ENCODE results near the gene DNAH8.

Gene DNAH8, protein sequence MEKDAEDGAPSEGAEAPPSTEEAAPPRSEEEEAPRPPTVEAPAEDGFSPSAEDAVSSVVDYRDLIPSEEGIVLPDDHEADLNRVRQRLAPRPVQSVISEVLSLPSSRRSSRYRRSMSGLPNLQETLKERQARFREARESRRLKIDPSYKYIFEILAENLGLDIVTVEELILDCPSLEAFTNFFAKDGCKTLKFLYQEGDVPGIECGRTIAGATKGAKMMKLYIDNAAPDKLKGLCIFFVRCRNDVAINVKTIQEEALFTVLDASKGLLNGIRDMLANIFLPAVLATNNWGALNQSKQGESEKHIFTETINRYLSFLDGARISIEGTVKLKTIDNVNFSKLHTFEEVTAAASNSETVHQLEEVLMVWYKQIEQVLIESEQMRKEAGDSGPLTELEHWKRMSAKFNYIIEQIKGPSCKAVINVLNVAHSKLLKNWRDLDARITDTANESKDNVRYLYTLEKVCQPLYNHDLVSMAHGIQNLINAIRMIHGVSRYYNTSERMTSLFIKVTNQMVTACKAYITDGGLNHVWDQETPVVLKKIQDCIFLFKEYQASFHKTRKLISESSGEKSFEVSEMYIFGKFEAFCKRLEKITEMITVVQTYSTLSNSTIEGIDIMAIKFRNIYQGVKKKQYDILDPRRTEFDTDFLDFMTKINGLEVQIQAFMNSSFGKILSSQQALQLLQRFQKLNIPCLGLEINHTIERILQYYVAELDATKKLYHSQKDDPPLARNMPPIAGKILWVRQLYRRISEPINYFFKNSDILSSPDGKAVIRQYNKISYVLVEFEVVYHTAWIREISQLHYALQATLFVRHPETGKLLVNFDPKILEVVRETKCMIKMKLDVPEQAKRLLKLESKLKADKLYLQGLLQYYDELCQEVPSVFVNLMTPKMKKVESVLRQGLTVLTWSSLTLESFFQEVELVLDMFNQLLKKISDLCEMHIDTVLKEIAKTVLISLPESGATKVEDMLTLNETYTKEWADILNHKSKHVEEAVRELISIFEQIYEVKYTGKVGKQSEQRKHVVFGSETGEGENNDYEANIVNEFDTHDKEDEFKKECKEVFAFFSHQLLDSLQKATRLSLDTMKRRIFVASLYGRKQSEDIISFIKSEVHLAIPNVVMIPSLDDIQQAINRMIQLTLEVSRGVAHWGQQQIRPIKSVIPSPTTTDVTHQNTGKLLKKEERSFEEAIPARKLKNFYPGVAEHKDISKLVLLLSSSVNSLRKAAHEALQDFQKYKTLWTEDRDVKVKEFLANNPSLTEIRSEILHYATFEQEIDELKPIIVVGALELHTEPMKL (N-terminal part only)

DNA sequence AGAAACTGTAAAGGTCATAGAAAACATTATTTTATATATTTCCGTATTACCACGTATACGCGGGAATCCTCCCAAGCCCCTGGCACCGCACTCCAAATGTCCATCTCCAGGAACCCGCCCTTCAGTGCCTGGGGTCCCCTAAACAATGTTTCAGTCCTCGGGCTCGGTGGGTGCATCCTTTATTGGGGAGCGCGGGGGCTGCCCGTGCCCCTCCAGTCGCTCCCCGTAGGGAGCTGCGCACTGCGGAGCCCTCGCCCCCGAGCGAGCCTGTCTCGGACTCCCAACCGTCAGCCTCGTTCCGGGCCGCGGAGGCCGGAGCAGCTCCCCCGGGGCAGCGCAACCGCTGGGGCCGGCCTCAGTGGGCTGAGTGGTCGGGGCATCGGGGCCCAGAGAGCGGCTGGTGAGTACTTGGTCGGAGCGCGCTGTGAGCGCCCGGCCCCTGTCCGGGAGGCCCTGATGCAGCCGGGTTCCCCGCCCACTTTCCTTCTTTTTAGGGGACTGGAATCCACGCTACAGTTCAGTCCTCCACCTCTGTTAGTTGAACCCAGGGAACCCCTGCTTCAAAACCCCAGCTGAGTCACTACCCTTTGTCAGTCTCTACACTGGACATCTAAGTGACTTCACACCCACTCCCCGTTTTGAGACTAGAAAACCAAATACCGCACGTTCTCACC lies at the start of gene DNAH8:
TSS of gene DNAH8 (plus strand) at position 296 of the 674 bp plus-strand sequence. CDS start 7,499 bp downstream, outside the sequence.
- no peak for DNase-seq

DNA sequence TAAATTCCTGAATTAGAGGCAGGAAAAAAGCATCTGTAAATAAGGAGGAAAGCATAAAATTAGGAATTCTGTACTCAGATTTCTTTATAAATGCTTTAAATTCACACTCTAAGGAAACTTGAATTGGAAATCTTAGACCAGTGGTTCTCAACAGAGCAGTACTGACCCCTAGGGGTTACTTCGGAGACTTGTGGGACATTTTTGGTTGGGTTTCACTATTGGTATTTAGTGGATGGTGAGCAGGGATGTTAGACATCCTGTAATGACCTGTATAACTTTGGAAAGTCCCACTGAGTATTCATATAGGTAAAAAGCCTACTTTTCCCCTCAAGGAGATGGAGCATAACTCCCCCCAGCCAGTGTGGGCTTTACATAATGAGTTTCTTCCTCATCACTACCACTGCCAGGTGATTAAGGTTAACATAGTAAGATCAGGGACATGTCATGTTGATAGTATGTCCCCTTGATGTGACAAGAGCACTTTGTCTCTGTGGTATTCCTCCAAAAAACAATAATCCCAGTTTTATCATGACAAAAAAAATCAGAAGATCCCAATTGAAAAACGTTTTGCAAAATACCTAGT lies 43.1 kb upstream of the DNAH8 start:
- DNase-seq: peak in 3 of 6 experiments; percentile 7 to 30 (median 30)

DNA sequence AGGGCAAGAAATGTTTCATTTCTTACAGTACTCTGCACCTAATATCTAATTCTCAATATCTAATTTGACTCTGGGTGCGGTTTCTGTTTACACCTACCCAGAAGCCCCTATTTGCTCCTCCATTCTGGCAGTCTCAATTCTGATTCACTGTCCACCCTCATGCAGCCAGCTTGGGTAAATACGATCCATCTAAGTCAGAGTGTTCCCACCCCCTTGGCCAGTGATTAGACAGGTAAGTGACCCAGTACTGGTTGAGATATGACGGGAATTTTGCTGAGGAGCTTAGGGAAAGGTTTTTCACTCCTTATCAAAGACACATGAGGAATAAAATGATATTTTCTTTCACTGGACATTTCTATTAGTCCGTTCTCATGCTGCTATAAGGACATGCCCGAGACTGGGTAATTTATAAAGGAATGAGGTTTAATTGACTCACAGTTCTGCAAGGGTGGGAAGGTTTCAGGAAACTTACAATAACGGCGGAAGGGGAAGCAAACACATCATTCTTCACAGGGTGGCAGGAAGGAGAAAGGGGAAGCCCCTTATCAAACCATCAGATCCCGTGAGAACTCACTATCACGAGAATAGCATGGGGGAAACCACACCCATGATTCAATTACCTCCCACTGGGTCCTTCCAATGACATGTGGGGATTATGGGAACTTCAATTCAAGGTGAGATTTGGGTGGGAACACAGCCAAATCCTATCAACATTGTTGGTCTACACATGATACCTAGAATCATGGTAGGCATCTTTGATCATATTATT lies 41.5 kb upstream of the DNAH8 start:
- no peak for DNase-seq

DNA sequence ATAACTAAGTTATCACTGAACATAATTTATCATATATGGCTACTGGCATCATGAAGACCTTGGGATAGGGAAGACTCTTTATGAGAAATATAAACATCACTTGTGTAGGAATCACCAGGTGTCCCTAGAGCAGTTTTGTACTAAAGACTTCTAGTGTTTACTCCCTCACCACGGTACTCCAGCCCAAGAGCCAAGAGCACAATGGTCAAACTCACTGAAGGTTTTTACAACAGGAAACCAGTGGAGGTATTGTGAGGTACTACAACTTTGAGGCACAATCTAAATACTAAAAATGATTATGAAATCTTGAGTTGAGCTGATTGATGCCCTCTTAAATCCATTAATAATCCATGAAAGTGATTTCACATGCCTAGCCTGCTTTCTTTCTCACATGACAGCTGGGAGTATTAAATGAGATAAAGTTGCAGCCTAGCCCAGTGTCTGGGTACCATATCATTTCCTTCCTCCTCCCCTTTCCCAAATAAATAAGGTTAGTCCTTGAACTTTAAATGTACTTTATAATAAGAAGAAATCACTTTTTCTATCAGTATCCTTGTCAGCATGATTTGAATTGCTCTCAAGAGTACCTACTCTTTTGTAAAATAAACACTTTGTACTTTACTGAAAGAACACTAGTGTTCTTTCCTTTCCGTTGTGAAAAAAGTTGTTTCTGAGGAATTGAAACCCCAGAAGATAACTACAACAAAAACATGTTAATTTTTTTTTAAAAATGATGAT lies 38.7 kb upstream of the DNAH8 start:
- no peak for DNase-seq

DNA sequence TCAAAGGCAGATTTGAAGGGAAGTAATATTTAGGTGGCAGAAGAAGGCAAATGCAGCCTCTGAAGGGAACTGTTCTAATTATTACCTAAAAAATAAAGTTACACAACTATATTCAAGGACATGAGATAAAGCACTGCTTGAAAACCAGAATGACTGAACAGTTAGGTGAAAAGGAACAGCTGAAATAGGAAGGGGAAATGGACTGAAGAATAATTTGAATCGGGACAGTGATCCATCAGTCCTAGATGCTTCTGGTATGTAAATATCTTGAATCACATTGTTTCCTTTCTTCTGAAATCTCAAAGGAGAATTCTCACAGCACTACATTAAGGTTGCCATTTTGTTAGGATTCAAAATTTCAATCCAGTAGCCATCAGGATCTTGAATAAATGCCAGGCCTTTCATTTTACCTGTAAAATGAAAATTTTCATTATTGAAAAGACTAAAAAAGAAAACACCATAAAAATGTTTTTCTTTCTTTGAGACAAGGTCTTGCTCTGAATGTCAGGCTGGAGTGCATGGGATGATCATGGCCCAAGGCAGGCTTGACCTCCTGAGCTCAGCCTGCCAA lies 38.1 kb upstream of the DNAH8 start:
- DNase-seq: no peak

DNA sequence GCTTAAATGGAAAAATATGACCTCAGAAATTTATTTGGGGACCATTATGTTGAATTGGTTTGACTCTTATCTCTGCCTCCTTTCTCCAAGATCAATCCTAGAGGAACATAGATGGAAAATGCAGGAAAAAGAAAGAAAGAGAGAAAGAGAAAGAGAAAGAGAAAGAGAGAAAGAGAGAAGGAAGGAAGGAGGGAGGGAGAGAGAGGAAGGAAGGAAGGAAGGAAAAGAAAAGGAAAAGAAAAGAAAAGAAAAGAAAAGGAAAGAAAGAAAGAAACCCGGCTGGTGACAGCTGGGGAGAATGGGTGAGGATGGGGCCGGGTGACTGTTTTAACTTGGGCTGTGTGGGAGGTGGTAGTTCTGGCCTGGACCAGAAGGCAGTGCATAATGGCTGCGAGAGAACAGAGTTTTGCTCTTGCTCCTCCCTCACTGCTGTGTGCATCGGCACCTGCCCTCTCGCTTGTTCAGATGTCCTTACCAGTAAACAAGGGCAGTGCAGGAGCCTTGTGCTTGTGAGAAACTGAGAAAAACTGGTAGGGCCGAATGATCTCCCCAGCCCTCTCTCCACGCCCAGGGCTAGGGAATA lies 36.8 kb upstream of the DNAH8 start:
- no peak for DNase-seq

DNA sequence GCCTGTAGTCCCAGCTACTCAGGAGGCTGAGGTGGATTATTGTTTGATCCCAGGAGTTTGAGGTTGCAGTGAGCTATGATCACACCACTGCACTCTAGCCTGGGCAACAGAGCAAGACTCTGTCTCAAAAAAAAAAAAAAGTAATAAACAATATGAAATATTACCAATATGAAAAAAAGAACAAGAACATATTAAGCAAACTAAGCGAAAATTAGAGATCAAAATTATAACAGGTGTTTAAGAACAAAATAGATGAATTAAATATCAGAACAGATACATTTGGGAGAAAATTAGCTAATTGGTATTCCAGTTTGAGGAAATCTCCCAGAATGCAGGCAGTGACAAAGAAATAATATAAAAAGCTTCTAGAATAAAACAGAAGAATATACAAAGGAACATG lies 35.4 kb upstream of the DNAH8 start:
- DNase-seq: no peak

DNA sequence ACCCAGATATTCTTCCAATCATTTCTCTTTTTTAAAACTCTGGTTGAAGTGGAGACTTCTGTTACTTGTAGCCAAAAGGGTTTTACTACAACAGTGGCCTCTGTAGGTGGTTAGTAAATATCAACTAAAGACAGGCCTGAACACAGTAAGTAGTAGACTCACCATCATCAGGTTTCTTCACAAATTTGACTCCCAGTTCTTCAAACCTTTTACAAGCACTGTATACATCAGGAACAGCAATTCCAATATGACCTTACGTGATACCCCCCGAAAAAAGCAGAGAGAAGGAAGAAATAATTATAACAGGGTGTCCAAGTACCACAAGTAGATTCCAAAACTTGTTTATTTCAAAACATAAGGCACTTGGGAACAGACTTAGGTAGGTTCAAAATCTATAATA lies 33.3 kb upstream of the DNAH8 start:
- no peak for DNase-seq

DNA sequence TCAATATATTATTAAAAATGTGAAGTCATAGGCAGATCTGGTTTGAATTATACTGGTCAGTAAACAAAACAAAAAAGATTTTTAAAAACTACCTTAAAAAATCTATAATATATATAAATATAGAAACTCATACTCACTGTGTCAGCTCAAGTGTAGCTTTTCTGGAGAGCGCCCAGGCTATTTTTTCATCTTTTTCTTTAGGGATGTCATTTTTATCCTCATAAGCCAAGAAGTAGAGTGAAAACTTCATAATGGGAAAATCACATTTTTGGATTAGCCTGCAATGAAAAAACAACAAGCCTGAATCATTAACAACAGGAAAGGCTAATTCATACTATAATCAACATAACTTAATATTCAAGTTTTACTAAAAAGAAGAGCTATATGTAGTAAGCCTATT lies 30.9 kb upstream of the DNAH8 start:
- no peak for DNase-seq

DNA sequence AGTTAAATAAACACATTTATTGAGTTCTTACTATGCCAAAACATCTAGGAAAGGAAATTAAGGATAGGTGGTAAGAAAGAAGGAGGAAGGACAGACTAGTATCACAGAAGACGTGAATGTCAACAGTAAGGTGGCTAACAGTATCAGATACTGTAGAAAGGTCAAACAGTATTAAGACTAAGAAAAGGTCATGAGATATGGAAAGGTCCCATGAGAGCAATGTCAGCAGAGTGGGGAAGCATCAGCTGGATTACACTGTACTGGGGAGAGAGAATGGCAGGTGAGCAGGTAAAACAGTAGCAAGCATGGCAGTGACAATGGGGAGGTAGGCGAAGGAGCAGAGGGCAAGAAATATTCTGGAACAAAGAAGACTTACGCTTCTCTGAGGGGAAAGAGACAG lies 30.2 kb upstream of the DNAH8 start:
- no peak for DNase-seq

DNA sequence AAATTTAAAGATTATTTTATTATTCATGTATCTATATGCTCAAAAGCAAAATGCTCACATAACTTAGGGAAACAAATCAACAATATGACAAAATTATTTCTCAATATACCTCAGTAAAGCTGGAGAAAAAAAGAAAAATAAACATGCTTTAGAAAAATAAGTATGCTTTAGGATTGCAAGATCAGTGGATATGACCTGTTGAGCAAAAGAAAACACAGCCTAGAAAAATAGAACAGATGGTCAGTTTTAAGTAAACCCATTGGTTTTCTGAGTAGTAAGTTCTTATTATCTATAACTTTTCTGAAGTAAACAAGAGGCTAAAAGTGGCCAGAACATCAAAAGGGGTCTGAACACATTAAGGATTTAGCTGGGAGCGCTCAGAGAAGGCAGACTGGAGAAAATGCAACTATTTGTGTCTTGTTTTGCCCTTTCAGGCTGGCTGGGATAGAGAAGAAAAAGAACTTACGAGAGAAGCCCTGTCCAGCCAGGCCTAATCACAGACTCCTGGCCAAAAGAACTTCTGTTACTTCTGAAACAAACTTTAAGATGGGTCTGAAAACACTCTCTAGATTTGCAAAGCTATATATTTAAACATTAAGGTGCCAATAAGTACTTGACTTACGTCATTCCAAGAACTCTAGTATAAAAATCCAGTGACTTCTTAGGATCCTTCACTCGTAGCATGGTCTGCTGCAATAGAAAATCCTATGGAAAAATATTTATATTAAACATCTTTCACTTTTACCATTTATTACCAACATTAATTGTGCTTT lies 28.7 kb upstream of the DNAH8 start:
- no peak for DNase-seq

DNA sequence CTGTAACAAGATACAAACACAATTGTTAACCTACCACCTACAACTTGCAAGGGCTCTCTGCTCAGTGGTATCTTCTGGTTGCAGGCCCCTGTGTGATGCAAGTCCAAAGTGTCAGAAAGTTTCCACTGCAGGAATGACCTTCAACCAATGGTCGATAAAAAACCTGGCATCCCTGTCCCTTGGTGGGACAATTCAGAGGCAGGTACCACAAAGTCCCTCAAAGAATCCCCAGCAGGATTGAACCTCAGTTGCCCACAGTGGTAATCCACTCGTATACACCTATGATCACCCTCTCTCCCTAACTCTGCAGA lies 28.1 kb upstream of the DNAH8 start:
- DNase-seq: no peak

DNA sequence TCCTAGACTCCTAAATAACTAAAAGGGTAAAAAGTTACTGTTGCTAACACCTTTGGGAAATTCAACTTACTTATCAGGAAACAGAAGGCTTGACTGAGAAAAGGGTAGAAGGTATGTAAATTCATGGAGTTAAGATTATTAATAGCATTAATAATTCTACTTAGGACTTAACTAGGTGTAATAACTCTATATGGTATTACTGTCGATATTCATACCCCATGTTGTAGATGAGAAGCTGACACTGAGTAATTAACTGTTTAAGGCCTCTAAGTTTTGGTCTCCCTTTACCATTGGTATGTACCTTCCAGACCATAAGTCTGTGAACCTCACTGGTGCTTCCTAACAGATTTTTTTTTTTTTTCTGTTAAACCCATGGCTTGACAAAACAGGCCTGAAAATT lies 27.6 kb upstream of the DNAH8 start:
- no peak for DNase-seq

DNA sequence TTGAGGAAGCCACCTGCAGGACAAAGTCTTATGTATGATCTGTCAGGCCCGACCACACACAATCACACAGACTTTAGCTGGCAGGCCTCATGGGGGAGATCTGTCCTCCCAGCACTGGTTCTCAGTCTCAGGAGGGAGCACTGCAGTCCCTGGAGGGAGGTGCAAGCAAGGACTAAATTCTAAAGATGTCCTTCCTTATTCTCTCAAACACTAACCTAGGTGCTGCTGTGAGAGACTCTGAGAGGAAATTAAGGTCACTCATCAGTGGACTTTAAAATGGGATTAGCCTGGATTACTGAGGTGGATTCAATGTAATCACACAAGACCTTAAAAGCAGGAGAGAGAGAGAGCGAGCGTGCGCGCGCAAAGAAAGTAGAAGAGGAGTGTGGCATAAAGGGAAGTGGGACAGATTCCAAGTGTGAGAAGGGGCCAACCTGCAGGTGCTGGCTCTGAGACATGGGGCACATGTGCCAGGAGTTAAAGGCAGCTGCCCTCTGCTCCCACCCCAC lies 26.5 kb upstream of the DNAH8 start:
- DNase-seq: no peak

DNA sequence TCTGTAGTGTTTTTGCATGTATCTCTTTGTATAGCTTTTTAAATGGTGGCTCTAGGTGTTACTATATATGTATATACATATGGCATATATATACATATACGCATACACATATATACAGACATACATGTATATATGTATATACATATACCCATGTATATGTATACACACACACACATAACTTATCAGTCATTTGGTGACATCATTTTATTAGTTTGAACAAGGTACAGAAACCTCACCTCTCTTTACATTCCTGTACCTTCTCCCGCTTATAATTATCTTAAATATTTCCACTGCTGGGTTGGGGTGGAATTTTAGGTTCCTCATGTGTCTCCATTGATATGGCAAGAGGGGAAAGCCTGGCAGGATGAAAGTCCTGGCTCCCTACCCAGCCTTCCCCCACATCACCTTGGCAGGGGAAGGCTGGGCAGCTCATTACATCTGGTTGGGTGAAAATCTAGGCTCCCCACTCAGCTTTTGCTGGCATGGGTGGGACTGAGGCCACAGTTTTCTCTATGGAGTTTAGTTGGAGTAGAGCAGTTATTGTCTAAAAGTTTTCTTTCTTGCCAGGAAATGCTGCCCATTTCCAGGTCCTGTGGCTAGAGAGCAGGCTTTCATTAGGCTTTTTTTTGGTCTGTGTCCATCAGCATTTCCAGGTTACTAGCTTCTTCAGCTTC lies 19.7 kb upstream of the DNAH8 start:
- DNase-seq: no peak

DNA sequence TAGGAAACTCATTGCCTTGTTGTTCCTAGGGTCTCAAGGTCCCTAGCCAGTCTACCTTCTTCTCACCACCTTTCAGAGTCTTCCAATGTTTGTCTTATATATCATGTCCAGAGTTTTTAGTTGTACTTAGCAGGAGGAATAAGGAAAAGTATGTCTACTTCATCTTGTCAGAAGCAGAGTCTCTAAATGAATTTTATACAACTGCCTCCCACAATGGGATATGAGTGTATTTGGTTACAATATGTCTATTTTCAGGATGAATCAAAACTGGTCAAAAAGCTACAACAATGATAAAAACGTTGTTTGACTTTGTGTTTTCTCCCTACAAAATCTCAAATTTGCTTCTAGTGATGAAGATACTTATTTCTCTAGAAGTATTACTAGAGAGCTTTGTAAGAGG lies 19.2 kb upstream of the DNAH8 start:
- DNase-seq: no peak

DNA sequence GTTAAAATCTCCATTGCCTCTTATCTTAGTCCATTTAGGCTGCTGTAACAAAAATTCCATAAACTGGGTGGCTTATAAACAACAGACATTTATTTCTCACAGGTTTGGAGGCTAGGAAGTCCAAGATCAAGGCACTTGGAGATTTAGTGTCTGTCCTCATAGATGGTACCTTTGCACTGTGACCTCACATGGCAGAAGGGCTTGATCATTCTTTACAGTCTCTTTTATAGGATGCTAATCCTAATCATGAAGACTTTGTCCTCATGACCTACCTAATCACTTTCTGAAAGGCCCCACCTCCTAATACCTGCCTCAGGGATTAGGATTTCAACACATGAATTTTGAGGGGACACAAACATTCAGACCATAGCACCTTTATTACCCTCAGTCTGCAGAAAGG lies 18.8 kb upstream of the DNAH8 start:
- DNase-seq: no peak

DNA sequence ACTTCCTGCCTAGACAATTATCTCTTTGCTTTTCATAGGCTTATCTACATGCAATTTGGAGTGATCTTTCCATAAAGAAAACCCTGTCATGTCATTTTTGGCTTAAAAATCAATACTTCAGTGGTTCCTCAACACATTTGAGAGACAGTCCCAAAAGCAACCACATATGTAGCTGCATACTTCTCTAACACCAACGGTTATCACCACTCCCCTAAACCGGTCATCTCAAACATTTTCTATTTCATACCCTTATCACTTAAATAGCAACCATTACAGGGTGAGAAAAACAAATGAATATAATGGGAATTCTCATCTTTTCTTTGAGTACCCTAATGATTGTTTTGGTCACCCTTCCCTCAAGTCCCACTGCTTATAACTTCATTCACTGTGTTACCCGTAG lies 17.3 kb upstream of the DNAH8 start:
- DNase-seq: no peak
